Prostate gland (tissue), 2 donors: ENCODE results near the gene TSGA10IP. TPM values are rescaled to one million over a fixed set of nuclear protein-coding genes. Genes with fewer than 3 reads are reported as not detected.

Experiments used
- DNase-seq: peaks from one replicate; pipeline ENCODE4 v3.0.0-alpha.2; 2019; ENCODE audit warnings: low spot score
- H3K27ac ChIP-seq, 2 donors: fragments of 200-600 bp; sonication (generic); 2 replicates each; pipeline ENCODE4 v1.5.1; 2017 to 2019
- H3K27me3 ChIP-seq: fragments of 200-600 bp; sonication (generic); replicated peaks from 2 replicates; pipeline ENCODE4 v1.5.1; 2019; ENCODE audit not compliant: insufficient read depth
- H3K36me3 ChIP-seq, 2 donors: fragments of 200-600 bp; sonication (generic); 1 replicate in 1 of 2; 2 replicates in 1 of 2; pipeline versions ENCODE4 v1.5.1 to v1.8.1; 2017 to 2019
- H3K4me1 ChIP-seq: fragments of 200-600 bp; sonication (generic); replicated peaks from 2 replicates; pipeline ENCODE4 v1.5.1; 2019
- H3K4me3 ChIP-seq, 2 donors: fragments of 200-600 bp; sonication (generic); 2 replicates each; pipeline ENCODE4 v1.5.1; 2017 to 2019
- H3K9me3 ChIP-seq: fragments of 200-600 bp; sonication (generic); 2 replicates; pipeline ENCODE4 v1.5.1; 2017
- CTCF ChIP-seq, 4 experiments: fragments of 200-600 bp in 2 of 4; fragments of 450-650 bp in 2 of 4; sonication (generic) in 2 of 4; IDR thresholded peaks; 1 replicate in 3 of 4; 2 replicates in 1 of 4; pipeline ENCODE4 v1.5.1; 2016 to 2019; ENCODE audit warnings: antibody characterized with exemption in 4 of 4, mild to moderate bottlenecking in 2 of 4, moderate library complexity in 2 of 4
- POLR2A ChIP-seq: fragments of 450-650 bp; IDR thresholded peaks from one replicate; pipeline ENCODE4 v1.6.1; 2016; ENCODE audit warnings: antibody characterized with exemption, mild to moderate bottlenecking
- POLR2AphosphoS5 ChIP-seq: sonication (generic); formaldehyde crosslinking; IDR thresholded peaks from one replicate; pipeline ENCODE4 v1.6.1; 2017; ENCODE audit warnings: antibody characterized with exemption
- WGBS: methylation state at CpG from one replicate; pipeline ENCODE4 v1.1.5; 2018; 5-methylcytosine and 5-hydroxymethylcytosine counted together
- intact Hi-C: fragments of 100-400 bp; cut with DNase I; formaldehyde crosslinking; loops from one replicate; pipeline ENCODE4 v1.14.2; 2022
- total RNA-seq, 2 donors: library from RNA; depleted of rRNA; stranded (reverse); fragments of >200 nt; gene quantifications; one replicate each; pipeline ENCODE4 v1.1.0, GENCODE V29; 2016

Gene TSGA10IP
- total RNA-seq, 2 donors from 2014 or later: 0.68 TPM; not detected in 1

- H3K9me3 ChIP-seq: no peaks in the 10 kb centered on the region
- H3K36me3 ChIP-seq: no peaks in the 10 kb centered on the region
- no peak overlapping the region for H3K4me3 ChIP-seq
- H3K27me3 ChIP-seq: no peaks in the 10 kb centered on the region
- H3K4me1 ChIP-seq: no peaks in the 10 kb centered on the region
- H3K27ac ChIP-seq: no peak overlapping the region
- TF ChIP-seq POLR2A (no peak), POLR2AphosphoS5 (no peak), CTCF (IDR thresholded peaks at IDR 0.05) (no peak)
- 52% methylated on average over 9 of the region's 9 CpGs for WGBS
- intact Hi-C loops: no loop called here
- no peak for DNase-seq
Observed at GRCh38 chr11:65927904-65928397, 17.3 kb upstream of the TSGA10IP start.

GRCh38 chr11:65928667-65929066 is 16.6 kb upstream of the TSGA10IP start:
- TF ChIP-seq POLR2AphosphoS5 (no peak), CTCF (IDR thresholded peaks at IDR 0.05) (no peak), POLR2A (no peak)
- Histone ChIP-seq H3K27ac (no peak overlapping the region), H3K4me3 (no peak overlapping the region), H3K27me3 (no peaks in the 10 kb centered on the region), H3K9me3 (no peaks in the 10 kb centered on the region), H3K36me3 (no peaks in the 10 kb centered on the region), H3K4me1 (no peaks in the 10 kb centered on the region)
- 67% methylated on average over 6 of the region's 6 CpGs for WGBS
- no peak for DNase-seq
- intact Hi-C loops: no loop called here

- Histone ChIP-seq H3K36me3 (no peaks in the 10 kb centered on the region), H3K4me3 (no peak overlapping the region), H3K27ac (no peak overlapping the region), H3K9me3 (no peaks in the 10 kb centered on the region), H3K27me3 (no peaks in the 10 kb centered on the region), H3K4me1 (no peaks in the 10 kb centered on the region)
- no peak for TF ChIP-seq POLR2A
- no peak for TF ChIP-seq POLR2AphosphoS5
- no peak for TF ChIP-seq CTCF (IDR thresholded peaks at IDR 0.05)
- WGBS: 54% methylated on average over 13 of the region's 13 CpGs
- intact Hi-C loops: no loop called here
- no peak for DNase-seq
Observed at GRCh38 chr11:65931773-65932557, 13.3 kb upstream of the TSGA10IP start.

GRCh38 chr11:65932558-65932919 is 12.7 kb upstream of the TSGA10IP start:
- no peaks in the 10 kb centered on the region for H3K4me1 ChIP-seq
- intact Hi-C loops: no loop called here
- no peak overlapping the region for H3K4me3 ChIP-seq
- no peaks in the 10 kb centered on the region for H3K36me3 ChIP-seq
- H3K27ac ChIP-seq: no peak overlapping the region
- no peaks in the 10 kb centered on the region for H3K27me3 ChIP-seq
- no peaks in the 10 kb centered on the region for H3K9me3 ChIP-seq
- DNase-seq: no peak
- 42% methylated on average over 9 of the region's 9 CpGs for WGBS
- TF ChIP-seq POLR2A (no peak), POLR2AphosphoS5 (no peak), CTCF (IDR thresholded peaks at IDR 0.05) (no peak)

GRCh38 chr11:65934014-65934413 is 11.3 kb upstream of the TSGA10IP start:
- Histone ChIP-seq H3K9me3 (no peaks in the 10 kb centered on the region), H3K36me3 (no peaks in the 10 kb centered on the region), H3K4me3 (no peak overlapping the region), H3K27me3 (no peaks in the 10 kb centered on the region), H3K27ac (no peak overlapping the region), H3K4me1 (no peaks in the 10 kb centered on the region)
- WGBS: 33% methylated on average over 4 of the region's 4 CpGs
- intact Hi-C loops: no loop called here
- TF ChIP-seq CTCF (IDR thresholded peaks at IDR 0.05) (no peak), POLR2A (no peak), POLR2AphosphoS5 (no peak)
- DNase-seq: no peak
